Brain microvascular endothelial cell (primary cell): ENCODE results near the gene LRMDA.

ENCODE experiments used
- DNase-seq: peaks from one replicate; pipeline ENCODE4 v3.0.0-alpha.2; 2020
- H3K27ac ChIP-seq: fragments of 250-450 bp; sonication (Bioruptor Pico); 2 replicates; pipeline ENCODE4 v1.5.1; 2020; ENCODE audit warnings: mild to moderate bottlenecking, moderate library complexity
- H3K27me3 ChIP-seq: fragments of 250-450 bp; sonication (Bioruptor Pico); replicated peaks from 2 replicates; pipeline ENCODE4 v1.5.1; 2020; ENCODE audit warnings: mild to moderate bottlenecking
- H3K36me3 ChIP-seq: fragments of 250-450 bp; sonication (Bioruptor Pico); replicated peaks from 2 replicates; pipeline ENCODE4 v1.5.1; 2020; ENCODE audit warnings: mild to moderate bottlenecking
- H3K4me3 ChIP-seq: 2 replicates; pipeline ENCODE4 v1.5.1; 2011; ENCODE audit warnings: low read depth, mild to moderate bottlenecking, control low read depth, low read length, moderate library complexity
- CTCF ChIP-seq: IDR thresholded peaks from 2 replicates; pipeline ENCODE4 v1.5.1; 2011; ENCODE audit warnings: low read depth, mild to moderate bottlenecking, moderate library complexity, low read length, control low read depth, inconsistent platforms; ENCODE audit errors: missing control alignments
- in situ Hi-C: cut with HindIII; loops from 2 replicates; pipeline ENCODE4 v1.10.0; 2017; ENCODE audit warnings: low sequenced_read_pairs, low pct_ligation_motif_present

The LRMDA gene

DNA sequence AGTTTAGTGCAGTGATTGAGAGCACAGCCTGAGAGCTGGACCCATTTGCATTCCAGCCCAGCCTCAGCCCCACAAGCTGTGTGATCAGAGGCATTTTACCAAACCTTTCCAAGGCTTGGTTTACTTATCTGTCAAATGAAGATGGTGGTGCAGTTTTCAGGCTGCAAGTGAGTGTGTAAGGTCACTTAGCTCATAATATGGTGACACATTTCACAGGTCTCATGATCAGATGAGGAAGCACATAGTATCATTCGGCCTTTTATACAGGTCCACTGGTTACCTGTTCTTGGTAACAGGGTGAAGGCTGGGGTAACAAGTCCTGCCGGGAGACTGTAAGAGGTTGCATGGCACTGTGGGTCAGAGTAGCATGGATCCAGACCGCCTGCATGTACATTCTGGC lies 371.7 kb downstream of the LRMDA start:
- Histone ChIP-seq H3K27ac (no peak overlapping the region), H3K27me3 (no peaks in the 10 kb centered on the region), H3K4me3 (no peak overlapping the region), H3K36me3 (no peaks in the 10 kb centered on the region)
- DNase-seq: no peak
- in situ Hi-C loops: no loop called here
- TF ChIP-seq CTCF: no peak

DNA sequence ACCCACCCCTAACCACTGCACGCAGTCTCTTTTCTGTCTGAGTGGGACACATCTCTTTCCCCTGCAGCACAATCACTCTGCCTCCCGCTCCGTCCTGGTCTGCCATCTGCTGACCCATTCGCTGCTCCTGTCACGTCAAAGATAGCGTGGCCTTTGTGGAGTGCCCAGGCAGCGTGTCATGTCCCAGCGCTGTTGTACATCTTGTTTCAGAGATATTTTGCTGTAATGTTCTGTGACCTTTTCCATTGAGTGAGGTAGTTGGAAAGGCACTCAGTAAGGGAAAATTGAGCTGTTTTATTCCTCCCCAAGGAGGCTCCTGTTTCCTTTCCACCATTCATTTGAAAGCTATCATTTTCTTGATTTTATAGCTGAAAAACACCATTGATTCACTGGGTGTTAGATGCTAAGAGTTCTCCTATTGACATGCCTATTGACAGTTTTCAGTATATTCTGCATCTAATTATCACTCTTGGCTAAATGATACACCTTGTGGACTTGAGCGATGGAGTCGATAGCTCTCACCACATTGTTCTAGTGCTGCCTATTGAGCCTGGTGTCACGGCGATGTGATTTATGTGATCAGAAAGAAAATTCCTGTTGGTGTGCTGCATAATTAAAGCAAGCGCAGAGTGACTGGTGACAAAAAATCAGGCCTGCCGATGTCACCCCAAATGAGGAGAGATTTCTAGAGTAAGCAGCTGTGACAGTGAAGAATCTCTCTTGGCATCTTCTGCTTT lies 372.6 kb downstream of the LRMDA start:
- Histone ChIP-seq H3K27me3 (no peaks in the 10 kb centered on the region), H3K36me3 (no peaks in the 10 kb centered on the region), H3K27ac (no peak overlapping the region), H3K4me3 (no peak overlapping the region)
- in situ Hi-C loops: no loop called here
- no peak for DNase-seq
- TF ChIP-seq CTCF: no peak

GRCh38 chr10:75806186-75806585 lies 374.8 kb downstream of the LRMDA start:
- Histone ChIP-seq H3K36me3 (no peaks in the 10 kb centered on the region), H3K27me3 (no peaks in the 10 kb centered on the region), H3K4me3 (no peak overlapping the region), H3K27ac (no peak overlapping the region)
- DNase-seq: no peak
- no peak for TF ChIP-seq CTCF
- in situ Hi-C loops: no loop called here

GRCh38 chr10:75807456-75807855 lies 376.0 kb downstream of the LRMDA start:
- Histone ChIP-seq H3K27ac (no peak overlapping the region), H3K4me3 (no peak overlapping the region), H3K27me3 (no peaks in the 10 kb centered on the region), H3K36me3 (no peaks in the 10 kb centered on the region)
- TF ChIP-seq CTCF: no peak
- no peak for DNase-seq
- in situ Hi-C loops: no loop called here

GRCh38 chr10:75809003-75809402 lies 377.6 kb downstream of the LRMDA start:
- H3K4me3 ChIP-seq: no peak overlapping the region
- DNase-seq: no peak
- no peaks in the 10 kb centered on the region for H3K36me3 ChIP-seq
- TF ChIP-seq CTCF: no peak
- no peak overlapping the region for H3K27ac ChIP-seq
- no peaks in the 10 kb centered on the region for H3K27me3 ChIP-seq
- in situ Hi-C loops: no loop called here

DNA sequence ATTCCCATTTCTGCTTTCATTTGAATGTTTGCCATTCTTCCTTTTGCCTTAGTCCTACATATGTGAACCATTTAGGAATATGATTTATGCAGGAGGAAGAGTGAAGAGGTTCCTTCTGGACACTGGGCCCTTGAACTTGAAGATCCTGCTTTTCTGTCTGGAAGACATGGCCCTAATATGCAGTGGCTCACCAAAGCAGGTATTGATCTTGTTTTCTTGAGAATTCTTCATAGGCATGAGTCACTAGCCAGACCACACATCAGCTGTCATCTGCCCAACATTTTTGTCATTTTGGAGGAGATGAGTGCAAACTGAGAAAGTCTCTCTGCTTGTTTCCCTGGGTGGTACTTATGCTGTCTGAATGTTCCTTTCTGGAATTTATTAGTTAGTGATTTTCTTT lies 382.6 kb downstream of the LRMDA start:
- no peaks in the 10 kb centered on the region for H3K27me3 ChIP-seq
- no peak for TF ChIP-seq CTCF
- no peak for DNase-seq
- H3K36me3 ChIP-seq: no peaks in the 10 kb centered on the region
- no peak overlapping the region for H3K4me3 ChIP-seq
- H3K27ac ChIP-seq: no peak overlapping the region
- in situ Hi-C loops: no loop called here
